CD1c-positive myeloid dendritic cell (primary cell): Measurements from ENCODE around the gene MAGEA3.
"Not testable (repeated sequence)": the region's sequence is repeated elsewhere in the genome, so short reads cannot be mapped to it uniquely, and the experiment has no call there.

Source experiments
- DNase-seq: peaks from one replicate; pipeline ENCODE4 v3.0.0-alpha.2; 2016; ENCODE audit errors: extremely low spot score

The MAGEA3 gene

GRCh38 chrX:152735860-152736511 lies 37.4 kb downstream of the MAGEA3 start:
- no peak for DNase-seq

- not testable (repeated sequence) for DNase-seq
These were observed 37.9 kb downstream of the MAGEA3 start for GRCh38 chrX:152736528-152736927.

GRCh38 chrX:152738560-152738959 lies 40.0 kb downstream of the MAGEA3 start:
- no peak for DNase-seq
